Hematopoietic multipotent progenitor cell (in vitro differentiated cells): ENCODE results near the gene CABP4. TPM values are rescaled to one million over a fixed set of nuclear protein-coding genes. Genes with fewer than 3 reads are reported as not detected.

Experiments used
- DNase-seq, 3 donors: peaks; one replicate each; pipeline ENCODE4 v3.0.0-alpha.2; 2011 to 2015; ENCODE audit warnings: low read depth in 2 of 3, low spot score in 2 of 3
- total RNA-seq: library from RNA; depleted of rRNA; stranded (reverse); fragments of >200 nt; gene quantifications from one replicate; pipeline ENCODE4 v1.2.3, GENCODE V29; 2012

The CABP4 gene
- 1.6 TPM for total RNA-seq

GRCh38 chr11:67455054-67455453 is at the start of gene CABP4:
Gene CABP4, plus strand, starts transcription at chr11:67455354. Its CDS starts 70 bp downstream, at chr11:67455424.
- no peak for DNase-seq

- DNase-seq = no peak
Observed at GRCh38 chr11:67405688-67406339, 49.3 kb upstream of the CABP4 start.

- no peak for DNase-seq
Observed at GRCh38 chr11:67406420-67406968, 48.7 kb upstream of the CABP4 start.

- DNase-seq = no peak
Observed at GRCh38 chr11:67406969-67407687, 48.0 kb upstream of the CABP4 start.

DNA sequence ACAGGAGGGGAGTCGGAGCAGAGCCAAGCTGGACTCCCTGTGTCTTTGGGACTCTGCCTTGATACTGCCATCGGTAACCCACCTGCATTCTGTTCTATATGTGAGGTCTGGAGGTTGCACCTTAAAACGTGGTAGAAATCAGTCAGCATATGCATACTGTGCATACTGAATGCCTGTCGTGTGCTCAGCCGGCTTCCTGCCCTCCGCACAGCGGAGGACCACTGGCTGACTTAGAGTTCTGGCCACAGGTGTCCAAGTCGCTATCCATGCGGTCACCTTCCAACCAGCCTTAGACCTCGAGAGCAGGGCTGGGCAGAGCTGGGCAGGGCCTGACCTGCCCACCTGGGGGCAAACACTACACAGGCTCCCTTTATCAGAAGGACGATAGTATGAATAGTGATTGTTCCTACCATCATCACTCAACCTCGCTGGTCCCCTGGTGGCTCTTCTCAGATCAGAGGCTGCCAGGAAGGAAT is 47.4 kb upstream of the CABP4 start:
- DNase-seq = no peak

GRCh38 chr11:67408437-67409200 is 46.5 kb upstream of the CABP4 start:
- no peak for DNase-seq

GRCh38 chr11:67409261-67409666 is 45.9 kb upstream of the CABP4 start:
- peak in 2 of 3 donors; percentile 76 to 88 for DNase-seq

DNA sequence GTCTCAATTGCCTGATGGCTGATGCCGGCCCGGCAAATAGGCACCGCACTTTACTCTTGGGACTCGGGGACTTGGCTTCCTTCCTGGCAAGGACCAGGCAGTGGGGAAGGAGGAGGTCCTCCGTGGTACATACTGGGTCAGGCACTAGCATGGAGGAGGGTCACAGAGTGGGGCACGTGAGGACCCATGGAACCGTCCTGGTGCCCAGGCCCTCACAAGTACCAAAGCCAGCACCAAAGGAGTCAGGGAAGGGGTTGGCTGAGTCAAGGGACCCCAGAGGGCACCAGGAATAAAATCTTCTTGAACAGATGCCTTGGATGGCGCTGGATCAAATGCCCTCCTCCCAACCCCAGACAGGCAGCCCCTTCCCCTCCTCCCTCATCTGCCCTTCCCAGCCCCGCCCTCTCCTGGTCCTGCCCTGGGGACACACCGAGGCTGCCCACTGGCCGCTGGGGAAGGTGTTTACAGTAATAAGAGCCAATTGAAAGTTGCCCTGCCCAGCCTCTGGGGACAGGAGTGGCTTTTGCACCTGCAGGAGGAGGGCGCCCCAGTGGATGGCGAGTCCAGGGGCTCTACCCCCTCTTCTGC is 45.3 kb upstream of the CABP4 start:
- DNase-seq = no peak

- DNase-seq = no peak
Observed at GRCh38 chr11:67410369-67410831, 44.8 kb upstream of the CABP4 start.

GRCh38 chr11:67410984-67411784 is 44.0 kb upstream of the CABP4 start:
- no peak for DNase-seq

DNA sequence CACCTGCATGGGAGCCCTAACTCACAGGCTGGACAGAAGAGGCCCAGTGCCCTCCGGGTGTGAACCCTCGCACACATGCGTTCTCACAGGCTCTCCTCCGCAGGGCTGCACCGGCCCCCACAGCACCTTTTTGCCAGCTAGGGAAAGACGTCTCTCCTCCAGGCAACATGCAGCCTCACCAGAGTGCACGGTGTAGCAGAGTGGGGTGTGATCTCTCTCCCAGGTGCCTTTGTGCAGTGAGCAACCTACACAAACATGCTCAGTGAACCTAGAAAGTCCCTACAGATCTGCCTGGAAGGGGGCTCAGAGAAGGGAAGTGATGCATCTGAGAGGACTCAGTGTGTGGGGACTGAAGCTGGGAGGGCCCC is 43.4 kb upstream of the CABP4 start:
- DNase-seq = no peak

GRCh38 chr11:67412495-67413179 is 42.5 kb upstream of the CABP4 start:
- no peak for DNase-seq

DNA sequence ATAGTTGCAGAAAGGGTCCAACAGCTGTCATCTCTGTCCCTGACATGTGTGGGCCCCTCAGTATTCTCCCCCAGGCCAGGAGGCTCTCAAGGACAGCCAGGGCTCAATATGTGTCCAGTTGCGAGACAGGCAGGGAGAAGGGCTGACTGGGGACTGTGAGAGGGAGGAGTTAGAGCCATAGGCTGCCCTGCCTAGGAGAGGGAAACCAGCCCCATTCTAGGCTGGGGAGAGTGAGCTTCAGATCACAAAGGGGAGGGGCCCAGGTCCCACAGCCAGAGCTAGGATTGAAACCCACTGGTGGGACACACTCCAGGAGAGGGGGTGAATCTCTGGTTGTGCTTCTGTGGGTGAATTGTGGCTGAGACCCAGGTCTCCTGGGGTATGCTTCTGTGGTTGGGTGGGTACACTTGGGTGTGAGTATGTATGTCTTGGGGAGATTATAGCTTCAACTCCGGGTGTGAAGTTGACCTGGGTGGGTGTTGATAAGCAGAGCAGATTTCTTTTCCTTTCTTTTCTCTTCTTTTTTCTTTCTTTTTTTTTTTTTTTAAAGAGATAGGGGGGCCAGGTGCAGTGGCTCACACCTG is 41.8 kb upstream of the CABP4 start:
- no peak for DNase-seq

DNA sequence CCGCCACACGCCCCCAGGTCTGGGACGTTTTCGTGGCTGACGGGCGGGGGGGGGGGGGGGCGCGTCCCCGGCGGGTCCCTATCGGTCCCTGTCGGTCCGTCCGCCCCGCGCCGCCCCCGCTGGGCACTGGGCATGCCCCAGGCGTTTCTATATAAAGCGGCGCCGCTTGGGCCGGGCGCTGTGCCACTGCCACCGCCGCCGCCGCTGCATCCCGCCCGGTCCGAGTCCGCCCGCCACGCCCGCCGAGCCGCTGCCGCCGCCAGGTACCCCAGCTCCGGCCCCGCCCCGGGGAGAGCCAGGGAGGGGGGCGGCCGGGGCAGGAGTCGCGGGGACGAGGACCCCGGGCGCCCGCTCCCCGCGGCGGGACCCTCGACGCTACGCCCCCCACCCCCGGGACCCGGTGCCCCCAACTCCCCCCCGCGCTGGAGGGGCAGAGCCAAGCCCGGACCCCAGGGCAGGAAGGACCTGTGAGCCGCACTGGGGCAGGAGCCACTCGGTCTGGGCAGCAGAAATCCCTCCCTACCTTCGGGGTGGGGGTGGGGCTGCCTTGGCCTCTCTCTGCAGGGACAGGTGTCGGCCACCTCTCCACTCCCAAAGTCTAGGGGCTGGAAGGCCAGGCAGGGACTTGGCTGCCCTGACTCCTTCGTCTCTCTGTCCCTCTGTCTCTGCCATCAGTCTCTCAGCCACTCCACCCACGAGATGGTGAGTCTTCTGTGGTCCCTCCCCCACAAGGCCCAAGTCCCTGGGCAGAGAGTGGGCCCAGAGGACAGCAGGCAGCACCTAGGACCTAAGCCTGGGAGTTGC is 39.5 kb upstream of the CABP4 start, which contains the start of gene CARNS1:
Gene CARNS1 (plus strand): TSS at position 178 of the 804 bp plus-strand sequence. CDS start 522 bp downstream, at position 700.
- no peak for DNase-seq

GRCh38 chr11:67416416-67417335 is 38.5 kb upstream of the CABP4 start:
- peak in 2 of 3 donors; percentile 58 to 67 for DNase-seq

GRCh38 chr11:67417425-67417824 is 37.7 kb upstream of the CABP4 start:
- no peak for DNase-seq
